Activated T-helper 2 cell treated with anti-CD3 and anti-CD28 coated beads, Interferon-gamma antibody, Interleukin-2, Interleukin-4, amounts not matched to agents 10 μg/mL and 5 μg/mL and 100 μg/mL, durations not matched to agents 14 hours and 24 hours and 36 hours (primary cell): Measurements from ENCODE around the gene RBBP8NL. TPM values are rescaled to one million over a fixed set of nuclear protein-coding genes. Genes with fewer than 3 reads are reported as not detected.
A peak's percentile ranks its signal among the peaks of the same experiment; 100 is the strongest.

Experiments used
- DNase-seq: peaks from one replicate; pipeline ENCODE4 v3.0.0; 2021; ENCODE audit warnings: low spot score
- H3K27ac Mint-ChIP-seq: one replicate; pipeline ENCODE4 v1.8.0; 2021; ENCODE audit warnings: mixed read lengths
- H3K27me3 Mint-ChIP-seq: one replicate; pipeline ENCODE4 v1.8.0; 2021; ENCODE audit warnings: low read depth, mixed read lengths
- H3K36me3 Mint-ChIP-seq: one replicate; pipeline ENCODE4 v1.8.0; 2021; ENCODE audit warnings: low read depth, mixed read lengths
- H3K4me1 Mint-ChIP-seq: one replicate; pipeline ENCODE4 v1.8.0; 2021; ENCODE audit warnings: low read depth, mixed read lengths
- H3K4me3 Mint-ChIP-seq: one replicate; pipeline ENCODE4 v1.8.0; 2021; ENCODE audit warnings: low read depth, mild to moderate bottlenecking, moderate library complexity, mixed read lengths
- H3K9me3 Mint-ChIP-seq: one replicate; pipeline ENCODE4 v1.8.0; 2021; ENCODE audit warnings: mixed read lengths
- intact Hi-C: fragments of 100-400 bp; cut with micrococcal nuclease; formaldehyde crosslinking; loops from one replicate; pipeline ENCODE4 v1.15.1; 2023
- total RNA-seq: library from RNA; stranded (reverse); gene quantifications from 2 replicates; pipeline ENCODE4 v1.2.3, GENCODE V29; 2022

Gene RBBP8NL
- total RNA-seq, 1 donor from 2014 or later = not detected

GRCh38 chr20:62391165-62392076 lies 35.9 kb downstream of the RBBP8NL start:
- Mint-ChIP-seq H3K27ac (no peak overlapping the region), H3K4me3 (no peak overlapping the region)

DNA sequence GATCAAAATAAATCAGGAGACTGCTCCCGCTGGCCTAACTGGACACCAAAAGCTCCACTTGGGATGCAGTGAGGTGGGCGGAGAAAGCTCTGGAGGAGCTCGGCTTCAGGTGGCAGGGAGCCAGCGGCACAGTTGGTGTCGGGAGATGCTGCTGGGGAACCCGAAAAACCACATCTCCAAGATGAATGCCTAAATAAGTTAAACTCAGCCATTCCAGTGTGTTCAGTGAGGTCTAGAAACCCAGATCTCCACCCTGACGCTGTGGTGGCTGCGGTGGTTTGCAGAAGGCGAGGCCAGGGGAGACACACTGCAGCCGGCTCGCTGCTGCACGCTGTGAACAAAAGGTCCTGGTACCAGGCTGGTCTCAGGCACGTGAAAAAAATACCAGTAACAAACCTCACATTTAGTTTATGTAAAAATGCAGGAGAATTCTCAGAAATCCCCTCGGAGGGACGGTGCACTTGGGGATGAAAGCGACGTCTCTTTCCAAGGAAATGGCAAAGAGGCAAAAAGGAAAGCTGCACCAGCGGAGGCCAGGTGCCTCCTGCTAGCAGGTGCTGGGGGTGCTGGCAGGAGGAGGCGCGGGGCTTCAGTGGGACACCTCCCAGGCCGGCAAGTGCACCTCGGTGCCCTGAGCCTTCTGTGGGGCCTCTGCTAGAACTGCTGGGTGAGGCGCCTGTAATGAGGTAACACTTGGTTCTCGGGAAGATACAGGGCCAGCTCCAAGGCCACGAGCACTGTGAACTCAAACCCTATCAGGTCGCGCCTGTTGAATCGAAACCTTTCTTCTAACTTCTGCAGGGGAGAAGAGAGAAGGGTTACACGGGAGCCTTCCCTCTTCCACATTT lies 36.8 kb downstream of the RBBP8NL start:
- Mint-ChIP-seq H3K36me3 (peaks cover 50% of the 10 kb centered on the region), H3K9me3 (no peaks in the 10 kb centered on the region), H3K27me3 (no peaks in the 10 kb centered on the region), H3K27ac (no peak overlapping the region), H3K4me3 (no peak overlapping the region), H3K4me1 (peaks cover 7% of the 10 kb centered on the region)
- no peak for DNase-seq
- intact Hi-C loops = no loop called here

More at GRCh38 chr20:62391165-62392076, 35.9 kb downstream of the RBBP8NL start:
- intact Hi-C loops = no loop called here
- H3K9me3 Mint-ChIP-seq = no peaks in the 10 kb centered on the region
- peaks cover 45% of the 10 kb centered on the region for H3K36me3 Mint-ChIP-seq
- H3K4me1 Mint-ChIP-seq = peaks cover 6% of the 10 kb centered on the region
- no peak for DNase-seq
- H3K27me3 Mint-ChIP-seq = no peaks in the 10 kb centered on the region

GRCh38 chr20:62389601-62390087 lies 37.7 kb downstream of the RBBP8NL start:
- Mint-ChIP-seq H3K27ac (no peak overlapping the region), H3K9me3 (no peaks in the 10 kb centered on the region), H3K27me3 (no peaks in the 10 kb centered on the region), H3K36me3 (peaks cover 50% of the 10 kb centered on the region), H3K4me1 (peaks cover 14% of the 10 kb centered on the region), H3K4me3 (no peak overlapping the region)
- no peak for DNase-seq
- intact Hi-C loops = loop anchor here (5.0 kb wide), 1 partner anchor 152 kb away; the partner anchor contains the start of gene OSBPL2

GRCh38 chr20:62388839-62389600 lies 38.3 kb downstream of the RBBP8NL start:
- no peak for DNase-seq
- no peaks in the 10 kb centered on the region for H3K27me3 Mint-ChIP-seq
- intact Hi-C loops = loop anchor here (5.0 kb wide), 1 partner anchor 152 kb away; the partner anchor contains the start of gene OSBPL2

GRCh38 chr20:62387933-62388635 lies 39.3 kb downstream of the RBBP8NL start:
- DNase-seq = no peak
- Mint-ChIP-seq H3K4me1 (peaks cover 18% of the 10 kb centered on the region), H3K9me3 (no peaks in the 10 kb centered on the region), H3K27ac (peak overlapping the region; percentile 71), H3K36me3 (peaks cover 56% of the 10 kb centered on the region), H3K27me3 (no peaks in the 10 kb centered on the region), H3K4me3 (peak overlapping the region; percentile 95)
- intact Hi-C loops = loop anchor here (5.0 kb wide), 1 partner anchor 151 kb away; the partner anchor contains the start of gene OSBPL2

More at GRCh38 chr20:62388839-62389600, 38.3 kb downstream of the RBBP8NL start:
- Mint-ChIP-seq H3K4me1 (peaks cover 18% of the 10 kb centered on the region), H3K9me3 (no peaks in the 10 kb centered on the region), H3K36me3 (peaks cover 53% of the 10 kb centered on the region), H3K4me3 (peak overlapping the region; percentile 95), H3K27ac (peak overlapping the region; percentile 31)

GRCh38 chr20:62387219-62387913 lies 40.0 kb downstream of the RBBP8NL start:
- Mint-ChIP-seq H3K36me3 (peaks cover 62% of the 10 kb centered on the region), H3K4me1 (peaks cover 23% of the 10 kb centered on the region)

GRCh38 chr20:62386383-62387218 lies 40.7 kb downstream of the RBBP8NL start, which contains the start of gene RPS21:
Gene RPS21, plus strand, starts transcription at chr20:62387103. Its CDS starts 236 bp downstream, at chr20:62387339.
- peaks cover 69% of the 10 kb centered on the region for H3K36me3 Mint-ChIP-seq
- H3K4me1 Mint-ChIP-seq = peaks cover 23% of the 10 kb centered on the region
- H3K27ac Mint-ChIP-seq = peak within 1 kb of the TSS; percentile 87

More at GRCh38 chr20:62387219-62387913, 40.0 kb downstream of the RBBP8NL start:
- Mint-ChIP-seq H3K4me3 (peak overlapping the region; percentile 95), H3K27me3 (no peaks in the 10 kb centered on the region), H3K27ac (peak overlapping the region; percentile 73), H3K9me3 (no peaks in the 10 kb centered on the region)
- DNase-seq = no peak
- intact Hi-C loops = loop anchor here (5.0 kb wide), 1 partner anchor 150 kb away; the partner anchor contains the start of gene OSBPL2

GRCh38 chr20:62382306-62383198 lies 44.8 kb downstream of the RBBP8NL start:
- Mint-ChIP-seq H3K27me3 (no peaks in the 10 kb centered on the region), H3K9me3 (peaks cover 5% of the 10 kb centered on the region), H3K4me3 (no peak overlapping the region), H3K4me1 (peaks cover 21% of the 10 kb centered on the region), H3K36me3 (peaks cover 33% of the 10 kb centered on the region), H3K27ac (no peak overlapping the region)
- peak; percentile 76 for DNase-seq
- intact Hi-C loops = loop anchor here (1.0 kb wide), 1 partner anchor 80 kb away; the partner anchor contains the start of gene ADRM1

More at GRCh38 chr20:62386383-62387218, 40.7 kb downstream of the RBBP8NL start, which contains the start of gene RPS21:
- no peaks in the 10 kb centered on the region for H3K27me3 Mint-ChIP-seq
- intact Hi-C loops = loop anchor here (1.0 to 5.0 kb wide), 2 partner anchors 84 to 149 kb away; partner anchors contain the start of genes ADRM1 and OSBPL2
- H3K9me3 Mint-ChIP-seq = peaks cover 5% of the 10 kb centered on the region
- DNase-seq = peak; percentile 90
- peak within 1 kb of the TSS; percentile 95 for H3K4me3 Mint-ChIP-seq

- Mint-ChIP-seq H3K27ac (no peak overlapping the region), H3K36me3 (peaks cover 28% of the 10 kb centered on the region)
Observed at GRCh38 chr20:62381842-62382241, 45.5 kb downstream of the RBBP8NL start.

More at GRCh38 chr20:62381842-62382241, 45.5 kb downstream of the RBBP8NL start:
- H3K4me1 Mint-ChIP-seq = peaks cover 21% of the 10 kb centered on the region
- H3K27me3 Mint-ChIP-seq = no peaks in the 10 kb centered on the region
- intact Hi-C loops = loop anchor here (1.0 kb wide), 1 partner anchor 80 kb away; the partner anchor contains the start of gene ADRM1
- no peak overlapping the region for H3K4me3 Mint-ChIP-seq
- DNase-seq = no peak
- peaks cover 5% of the 10 kb centered on the region for H3K9me3 Mint-ChIP-seq
